ENCODE measurements around the gene ERCC6L2. TPM values are rescaled to one million over a fixed set of nuclear protein-coding genes. Genes with fewer than 3 reads are reported as not detected.

Gene ERCC6L2
- total and polyA plus RNA-seq, 2 of the 8 experiments (the other 6 are each of a cell fraction or from before 2014, with no cell fraction given) = 9.8 to 50.0 TPM

GRCh38 chr9:95974389-95974788 is 98.9 kb downstream of the ERCC6L2 start:
- no peak overlapping the region for H3K18ac ChIP-seq (ENCODE audit: extremely low read depth, low read length)
- H3K4me2 ChIP-seq (ENCODE audit: insufficient read depth in 1 of 2, low read depth in 2 of 2, low read length in 2 of 2) = no peak overlapping the region
- no peaks in the 10 kb centered on the region for H3K9me3 ChIP-seq (ENCODE audit: insufficient read depth in 2 of 2, low read depth in 1 of 2, low read length in 1 of 2)
- H4K5ac ChIP-seq (ENCODE audit: insufficient read length, low read depth, low read length) = no peak overlapping the region
- no peak overlapping the region for H4K8ac ChIP-seq (ENCODE audit: extremely low read depth, insufficient read depth, low read length)
- H3K36me3 ChIP-seq (ENCODE audit: control insufficient read depth in 2 of 4, insufficient read depth in 4 of 4, low read length in 3 of 4) = peaks cover 0 to 28% (median 10%) of the 10 kb centered on the region in 4 experiments; a peak in 6 of 8 replicates
- no peaks in the 10 kb centered on the region for H3K27me3 ChIP-seq (replicated peaks in 1 of 4; ENCODE audit: control insufficient read depth in 3 of 4, extremely low read depth in 1 of 4, insufficient read depth in 3 of 4, low read length in 3 of 4)
- no peak overlapping the region for H3K27ac ChIP-seq (ENCODE audit: low read depth, low read length)
- no peaks in the 10 kb centered on the region for H3K23me2 ChIP-seq (ENCODE audit: low read depth, low read length)
- no peak overlapping the region for H2BK15ac ChIP-seq (ENCODE audit: low read length)
- no peak overlapping the region for H2BK20ac ChIP-seq (ENCODE audit: low read length)
- DNase-seq (ENCODE audit: low read depth in 1 of 2, low spot score in 2 of 2) = no peak
- H2BK5ac ChIP-seq (ENCODE audit: low read depth, low read length) = no peak overlapping the region
- FAIRE-seq = no peak
- no peak overlapping the region for H2BK120ac ChIP-seq (replicated peaks; ENCODE audit: low read depth, low read length)
- H2BK12ac ChIP-seq (ENCODE audit: low read depth, low read length) = no peak overlapping the region
- no peak for TF ChIP-seq ZNF274 (IDR thresholded peaks at IDR 0.05; ENCODE audit: borderline replicate concordance, extremely low read depth, low read length)
- no peak for TF ChIP-seq POLR2AphosphoS5 (IDR thresholded peaks at IDR 0.05; ENCODE audit: low read depth, low read length)
- TF ChIP-seq EGR1 (IDR thresholded peaks at IDR 0.05; ENCODE audit: borderline replicate concordance, low read depth, low read length) = no peak
- no peak for TF ChIP-seq JUND (IDR thresholded peaks at IDR 0.05; ENCODE audit: low read length)
- no peak for TF ChIP-seq NANOG (IDR thresholded peaks at IDR 0.05; ENCODE audit: insufficient read depth, low read depth, low read length, poor library complexity, severe bottlenecking)
- TF ChIP-seq EZH2 (IDR thresholded peaks at IDR 0.05; ENCODE audit: low read depth, low read length, severe bottlenecking) = no peak
- POLR2A ChIA-PET (ENCODE audit: partially characterized antibody) = no interaction called here
- WGBS, 2 experiments (ENCODE audit: extremely low coverage in 1 of 2, insufficient coverage in 1 of 2, insufficient read length in 1 of 2, insufficient replicate concordance in 2 of 2, low coverage in 1 of 2, low lambda C conversion rate in 2 of 2, missing lambda C conversion rate in 1 of 2) = 91% methylated on average over 1 of the region's 1 CpG; no CpG with 5 or more reads in 1 of the 2 experiments
- no peaks in the 10 kb centered on the region for H4K20me1 ChIP-seq (replicated peaks in 1 of 2; ENCODE audit: control insufficient read depth in 1 of 2, insufficient read depth in 2 of 2, low read length in 2 of 2)
- no peak overlapping the region for H2AFZ ChIP-seq (ENCODE audit: low read length)
- no peak overlapping the region for H2AK5ac ChIP-seq (ENCODE audit: low read depth, low read length)
- CTCF ChIA-PET (ENCODE audit: partially characterized antibody) = no interaction called here
- no peaks in the 10 kb centered on the region for H3K79me1 ChIP-seq (ENCODE audit: low read depth, low read length)
- no peak overlapping the region for H3K4me3 ChIP-seq (ENCODE audit: extremely low read depth in 1 of 4, insufficient read depth in 2 of 4, low read depth in 3 of 4, low read length in 4 of 4)
- no peak overlapping the region for H3K14ac ChIP-seq (ENCODE audit: insufficient read length)
- no peak overlapping the region for H3K9ac ChIP-seq (replicated peaks in 1 of 4; ENCODE audit: extremely low read depth in 1 of 4, low read depth in 3 of 4, low read length in 3 of 4)
- no peak overlapping the region for H3K23ac ChIP-seq (ENCODE audit: insufficient read length)
- H3K4me1 ChIP-seq (replicated peaks in 1 of 4; ENCODE audit: control insufficient read depth in 3 of 4, insufficient read depth in 4 of 4, low read length in 3 of 4) = no peaks in the 10 kb centered on the region
- H4K91ac ChIP-seq (replicated peaks; ENCODE audit: insufficient read length, low read length) = no peak overlapping the region
- no peak overlapping the region for H3K56ac ChIP-seq (replicated peaks; ENCODE audit: insufficient read length, low read depth, low read length)
- no peak overlapping the region for H3K4ac ChIP-seq (replicated peaks; ENCODE audit: insufficient read length, low read depth, low read length)
- H3K79me2 ChIP-seq (ENCODE audit: control insufficient read depth in 1 of 2, insufficient read depth in 2 of 2, low read length in 2 of 2) = no peaks in the 10 kb centered on the region
